GM18907 (cell line): ENCODE measurements around the gene BANK1.
A peak's percentile ranks its signal among the peaks of the same experiment; 100 is the strongest.

Experiments used
- ATAC-seq: cut with Tn5 transposase; IDR thresholded peaks from one replicate; pipeline ENCODE4 v1.9.1; 2021; ENCODE audit warnings: mild to moderate bottlenecking, moderate library complexity; ENCODE audit not compliant: unreplicated experiment

Gene BANK1

DNA sequence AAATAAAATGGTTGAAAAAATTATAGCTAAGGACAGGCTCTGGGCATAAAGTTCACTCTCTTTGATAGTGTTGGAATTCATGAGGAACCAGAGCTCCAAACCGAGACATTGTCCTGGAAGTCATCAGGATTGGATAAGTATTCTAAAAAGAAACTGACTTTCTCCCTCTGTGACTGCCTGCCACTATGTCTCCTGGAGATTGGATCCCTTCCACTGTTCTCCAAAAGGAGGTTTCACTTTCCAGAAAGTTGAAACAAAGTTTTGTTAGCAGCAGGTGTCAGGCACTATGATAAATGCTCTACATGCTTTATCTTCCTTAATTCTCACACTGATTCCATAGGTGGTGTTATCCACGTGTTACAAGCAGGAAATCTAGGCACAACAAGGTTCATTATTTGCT, 16.8 kb downstream of the BANK1 start:
- ATAC-seq = peak; percentile 39

DNA sequence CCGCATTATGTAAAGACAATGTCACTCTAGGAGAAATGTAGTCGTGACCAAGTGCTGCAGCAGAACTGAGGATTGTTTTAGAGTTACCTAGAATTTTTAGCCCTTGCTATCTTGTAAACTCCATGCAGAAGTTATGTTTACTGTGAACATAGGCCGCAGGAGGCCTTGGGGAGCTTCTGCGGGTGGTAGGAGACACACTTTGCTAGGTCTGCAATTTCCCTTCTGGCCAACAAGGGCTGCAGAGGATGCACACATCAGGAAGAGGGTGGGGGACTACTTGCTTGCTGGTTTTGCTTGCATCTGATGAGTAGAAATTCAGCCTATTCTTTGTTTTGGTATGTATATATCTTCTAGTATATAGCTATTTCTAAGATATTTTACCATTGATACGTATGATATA, 23.1 kb downstream of the BANK1 start:
- peak; percentile 86 for ATAC-seq

DNA sequence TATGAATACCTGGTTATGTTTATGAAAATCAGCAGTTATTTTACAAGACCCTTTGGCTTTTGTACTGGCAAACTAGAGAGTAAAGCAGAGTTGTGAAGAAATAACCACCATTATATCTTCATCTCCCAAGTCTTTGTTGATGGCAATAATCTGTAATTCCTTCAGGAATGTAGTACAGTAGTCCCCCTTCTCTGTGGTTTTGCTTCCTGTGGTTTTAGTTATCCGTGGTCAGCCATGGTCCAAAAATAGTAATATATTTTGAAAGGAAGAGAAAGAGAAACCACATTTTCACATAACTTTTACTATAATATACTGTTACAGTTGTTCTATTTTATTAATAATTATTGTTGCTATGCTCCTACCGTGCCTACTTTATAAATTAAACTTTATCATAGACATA, 27.8 kb downstream of the BANK1 start:
- ATAC-seq = no peak

DNA sequence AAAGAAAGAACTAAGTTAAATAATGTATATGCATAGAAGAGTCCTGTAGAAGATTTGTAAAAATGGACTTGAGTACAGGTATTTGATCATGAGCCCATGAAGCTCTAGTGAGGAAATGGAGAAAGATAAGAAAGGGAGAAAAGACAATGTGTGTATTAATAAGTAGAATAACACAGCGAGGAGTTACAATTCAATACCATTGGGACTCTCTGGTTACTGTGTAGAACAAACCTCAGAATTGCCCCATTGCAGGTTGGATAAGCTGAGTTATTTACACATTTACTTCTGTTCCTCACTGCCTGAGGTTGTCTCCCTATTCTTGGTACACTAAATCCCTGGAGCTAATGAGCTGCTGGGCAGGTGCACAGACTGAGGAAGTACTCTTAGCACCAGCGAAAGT, 33.3 kb downstream of the BANK1 start:
- no peak for ATAC-seq

DNA sequence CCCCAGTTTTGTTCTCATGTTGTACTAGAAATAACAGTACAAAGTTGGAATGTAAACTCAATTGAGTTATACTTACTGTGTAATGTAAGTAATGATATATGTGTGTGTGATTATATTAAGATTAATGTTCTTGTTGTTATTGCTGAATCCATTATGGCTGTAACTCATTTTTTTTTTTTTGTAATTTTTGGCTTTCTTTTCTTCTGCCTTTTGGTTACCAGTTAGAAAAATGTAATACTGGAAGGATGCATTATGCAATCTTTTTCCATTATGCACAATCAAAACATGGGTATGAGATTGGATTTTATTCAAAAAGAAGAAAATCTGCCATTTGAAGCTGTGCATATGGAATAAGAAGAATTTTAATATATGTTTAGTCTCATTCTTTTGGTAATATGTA, 34.0 kb downstream of the BANK1 start:
- no peak for ATAC-seq

DNA sequence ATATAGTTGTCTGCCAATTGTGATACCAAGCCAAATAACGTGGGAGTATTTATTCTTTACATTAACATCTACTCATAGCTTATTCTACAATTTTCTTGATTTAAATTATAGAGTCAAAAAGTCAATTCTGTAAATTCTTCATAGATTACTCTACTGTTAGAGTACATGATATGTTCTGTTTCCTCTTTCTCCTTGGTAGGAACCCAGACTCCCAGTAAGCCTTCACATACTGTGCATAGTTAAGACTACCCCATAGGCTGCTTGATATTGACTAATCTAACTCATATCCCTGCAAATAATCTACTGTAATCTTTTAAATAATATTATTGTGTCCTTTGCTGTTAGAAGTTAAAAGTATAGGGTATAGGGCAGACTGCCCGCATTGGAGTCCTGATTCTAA, 35.4 kb downstream of the BANK1 start:
- no peak for ATAC-seq

DNA sequence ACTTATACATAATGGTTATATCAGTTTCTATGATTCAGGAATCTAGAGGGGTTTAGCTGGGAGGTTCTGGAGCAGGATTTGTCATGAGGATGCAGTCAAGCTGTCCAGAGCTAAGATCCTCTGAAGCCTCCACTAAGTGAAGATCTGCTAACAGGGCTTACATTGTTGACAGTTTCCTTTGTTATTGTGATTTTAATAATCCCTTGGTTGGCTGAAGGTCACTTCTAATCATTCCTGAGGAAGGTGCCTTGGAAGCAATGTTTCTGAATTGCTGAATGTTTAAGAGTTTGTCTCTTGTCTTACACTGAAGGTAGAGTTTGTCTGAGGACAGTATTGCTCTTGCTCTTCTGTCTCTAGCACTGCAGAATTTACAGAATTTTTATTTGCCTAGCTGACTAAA, 41.3 kb downstream of the BANK1 start:
- no peak for ATAC-seq

DNA sequence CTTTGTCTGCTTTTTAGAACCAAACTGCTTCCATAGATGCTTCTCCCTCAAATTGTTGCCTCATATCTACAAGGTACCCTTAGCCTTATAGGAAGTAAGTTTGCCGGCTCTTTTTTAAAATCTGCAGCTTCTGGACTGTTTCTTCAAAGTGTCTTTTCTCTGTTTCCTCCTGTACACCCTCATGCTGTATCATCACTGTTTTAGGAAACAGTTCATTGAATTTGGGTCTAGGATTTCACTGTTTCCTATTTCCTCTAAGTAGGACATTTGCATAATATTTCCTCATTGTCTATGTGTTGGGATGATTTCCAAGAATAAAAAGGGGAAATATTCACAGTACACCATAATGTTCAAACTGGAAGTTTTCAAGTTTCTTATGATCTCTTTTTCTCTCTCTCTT, 43.0 kb downstream of the BANK1 start:
- ATAC-seq = no peak

DNA sequence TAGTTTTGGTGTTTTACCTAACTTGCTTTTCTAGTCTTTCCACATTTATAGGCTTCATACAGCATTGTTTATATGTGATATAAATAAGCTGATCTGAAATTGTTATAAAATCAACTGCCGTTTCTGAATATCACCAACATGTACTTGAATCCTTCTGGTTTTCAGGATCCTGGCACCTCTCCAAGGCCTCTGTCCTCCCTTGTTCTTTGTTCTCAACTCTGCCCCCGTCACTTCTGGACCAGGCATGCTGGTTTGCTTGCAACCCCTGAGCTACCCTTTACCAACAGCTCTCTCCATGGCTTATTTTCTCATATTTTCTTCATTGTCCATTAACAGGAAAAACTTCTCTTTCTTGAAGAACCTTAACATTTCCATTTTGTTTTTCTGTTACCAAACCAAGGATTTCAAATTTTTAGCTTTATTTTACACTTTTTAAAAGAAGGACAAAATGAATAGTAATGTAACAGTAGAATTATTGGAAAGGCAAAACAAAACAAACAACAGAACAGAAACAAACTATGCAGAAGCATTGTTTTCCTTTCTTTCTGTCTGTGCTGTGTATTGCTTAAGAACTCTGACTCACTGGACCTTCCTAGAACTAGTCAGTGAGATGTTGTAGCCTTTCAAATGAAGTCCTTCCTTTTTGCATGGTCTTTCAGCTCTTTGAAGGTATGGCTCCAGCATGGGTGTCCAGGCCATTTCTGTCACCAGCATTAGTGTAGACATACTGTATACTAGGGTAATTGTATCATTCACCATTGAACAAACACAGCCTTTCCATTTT, 44.8 kb downstream of the BANK1 start:
- ATAC-seq = no peak

DNA sequence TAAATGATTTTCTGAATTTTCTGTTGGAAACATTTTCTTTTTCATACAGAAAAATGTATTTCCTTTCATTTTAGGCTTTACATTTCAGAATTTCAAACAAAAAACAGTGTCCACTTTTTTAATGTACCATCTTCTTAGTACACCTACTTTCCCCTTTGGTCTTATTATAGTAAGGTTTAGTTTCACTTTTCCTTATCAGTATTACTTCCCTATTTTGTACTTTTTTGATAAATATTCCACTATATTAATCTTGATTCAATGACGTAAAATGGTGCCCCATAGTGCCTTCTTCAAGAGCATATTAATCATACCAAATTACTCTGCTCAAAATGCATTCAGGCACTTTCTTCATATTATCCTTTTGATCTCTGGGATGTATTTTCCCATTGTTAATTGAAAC, 52.5 kb downstream of the BANK1 start:
- ATAC-seq = no peak

DNA sequence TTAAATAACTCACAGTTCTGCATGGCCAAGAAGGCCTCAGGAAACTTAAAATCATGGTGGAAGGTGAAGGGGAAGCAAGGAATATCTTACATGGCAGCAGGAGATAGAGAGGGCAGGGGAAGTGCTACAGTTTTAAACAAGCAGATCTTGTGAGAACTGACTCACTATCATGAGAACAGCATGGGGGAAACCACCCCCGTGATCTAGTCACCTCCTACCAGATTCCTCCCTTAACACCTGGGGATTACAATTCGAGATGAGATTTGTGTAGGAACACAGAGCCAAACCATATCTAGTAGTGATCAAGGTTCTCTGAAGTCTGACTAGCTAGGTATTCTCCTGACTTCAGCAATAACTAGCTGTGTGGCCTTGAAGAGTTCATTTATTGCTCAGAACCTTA, 56.0 kb downstream of the BANK1 start:
- no peak for ATAC-seq

DNA sequence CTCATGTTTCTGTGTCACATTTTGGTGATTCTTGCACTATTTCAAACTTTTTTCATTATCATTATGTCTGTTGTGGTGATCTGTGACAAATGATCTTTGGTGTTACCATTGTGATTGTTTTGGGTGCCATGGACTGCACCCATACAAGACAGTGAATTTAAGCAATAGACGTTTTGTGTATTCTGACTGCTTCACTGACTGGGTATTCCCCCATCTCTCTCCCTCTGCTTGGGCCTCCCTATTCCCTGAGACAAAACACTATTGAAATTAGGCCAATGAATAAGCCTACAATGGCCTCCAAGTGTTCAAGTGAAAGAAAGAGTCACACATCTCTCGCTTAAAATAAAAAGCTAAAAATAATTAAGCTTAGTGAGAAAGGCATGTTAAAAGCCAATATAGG, 60.2 kb downstream of the BANK1 start:
- peak; percentile 57 for ATAC-seq

DNA sequence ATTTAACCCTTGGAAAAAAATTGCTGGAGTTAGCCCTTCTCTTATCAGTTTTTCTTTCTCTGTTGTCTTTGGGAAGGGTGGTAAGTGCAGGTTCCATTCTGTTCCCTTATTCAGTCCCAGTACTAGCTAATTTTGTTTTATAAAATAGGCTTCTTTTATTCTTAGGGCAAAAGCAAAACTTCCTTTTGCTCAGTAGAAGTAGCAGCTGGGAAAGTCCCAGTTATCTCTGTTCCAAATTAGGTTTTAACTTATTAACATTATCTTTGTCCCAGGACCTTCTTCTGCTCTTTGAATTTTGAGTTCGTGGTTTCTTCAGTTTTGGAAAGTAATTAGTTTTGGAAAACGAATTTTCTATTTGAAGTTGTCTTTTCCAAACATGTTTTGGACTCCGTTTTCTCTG, 61.1 kb downstream of the BANK1 start:
- ATAC-seq = peak; percentile 69

DNA sequence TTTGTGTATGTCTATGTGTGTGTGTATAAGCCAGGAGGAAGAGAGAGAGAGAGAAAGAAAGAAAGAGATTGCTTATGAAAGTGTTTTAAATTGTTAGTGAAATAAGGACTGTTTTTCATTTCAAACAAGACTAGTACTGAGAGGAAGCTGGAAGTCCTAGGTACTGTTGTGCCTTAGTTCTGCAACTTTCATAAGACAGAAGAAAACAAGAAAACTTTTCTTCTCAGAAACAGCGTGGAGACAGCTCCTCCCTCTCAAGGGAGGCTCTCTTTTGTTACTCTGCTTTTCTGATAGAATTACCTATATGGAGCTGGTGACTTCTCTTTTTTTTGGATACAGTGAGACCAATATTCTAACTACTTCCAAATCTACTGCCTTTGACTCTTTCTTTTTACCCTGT, 62.5 kb downstream of the BANK1 start:
- ATAC-seq = peak; percentile 57

DNA sequence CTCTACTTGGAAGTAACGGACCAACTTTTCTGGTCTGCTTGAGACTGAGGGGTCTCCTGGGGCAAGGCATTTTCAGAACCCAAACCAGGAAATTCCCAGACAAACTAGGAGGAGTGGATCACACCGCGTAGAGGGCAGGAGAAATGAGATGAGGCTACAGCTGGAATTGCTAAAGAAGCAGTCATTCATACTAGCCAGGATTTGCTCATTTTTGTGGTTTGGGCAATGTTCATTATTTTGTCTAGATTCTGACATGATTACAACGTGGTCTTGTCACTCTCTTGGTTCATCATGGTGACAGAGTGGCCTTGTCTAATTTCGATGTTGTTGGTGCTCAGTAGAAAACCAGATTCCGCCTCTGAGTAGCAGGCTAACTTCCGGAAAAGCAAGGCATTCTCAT, 63.2 kb downstream of the BANK1 start:
- no peak for ATAC-seq

DNA sequence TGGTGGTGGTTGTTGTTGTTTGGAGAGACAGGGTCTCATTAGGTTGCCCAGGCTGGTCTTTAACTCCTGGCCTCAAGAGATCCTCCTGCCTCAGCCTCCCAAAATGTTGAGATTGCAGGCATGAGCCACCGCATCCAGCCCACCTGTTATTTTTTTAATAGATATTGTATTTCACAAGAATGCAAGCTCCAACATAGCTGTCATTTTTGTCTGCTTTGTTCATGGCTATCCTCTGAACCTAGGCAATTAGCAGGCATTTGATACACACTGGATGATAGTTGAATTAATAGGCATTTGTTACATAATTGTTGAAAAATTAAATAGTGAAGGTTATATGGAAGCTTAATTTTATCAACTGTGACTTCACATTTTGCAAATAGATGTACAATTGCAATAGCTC, 64.7 kb downstream of the BANK1 start:
- no peak for ATAC-seq

DNA sequence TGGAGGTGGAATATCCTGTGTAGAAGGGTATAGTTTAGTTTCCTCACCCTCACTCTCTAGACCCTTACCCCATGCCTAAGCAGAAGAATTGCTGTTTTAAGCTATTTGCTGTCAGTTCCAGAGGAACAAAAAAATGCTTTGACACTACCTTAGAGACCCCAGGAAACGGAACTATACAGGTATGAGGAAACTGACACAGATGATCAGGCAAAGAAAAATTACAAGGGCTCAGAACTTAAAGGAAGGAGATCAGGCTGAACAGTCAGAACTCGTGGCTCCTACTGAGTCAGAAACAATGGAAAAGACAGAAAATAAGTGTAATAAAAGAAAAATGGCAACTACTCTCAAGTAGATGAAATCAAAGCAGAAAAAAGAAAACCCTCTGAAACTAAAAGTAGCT, 65.6 kb downstream of the BANK1 start:
- no peak for ATAC-seq

DNA sequence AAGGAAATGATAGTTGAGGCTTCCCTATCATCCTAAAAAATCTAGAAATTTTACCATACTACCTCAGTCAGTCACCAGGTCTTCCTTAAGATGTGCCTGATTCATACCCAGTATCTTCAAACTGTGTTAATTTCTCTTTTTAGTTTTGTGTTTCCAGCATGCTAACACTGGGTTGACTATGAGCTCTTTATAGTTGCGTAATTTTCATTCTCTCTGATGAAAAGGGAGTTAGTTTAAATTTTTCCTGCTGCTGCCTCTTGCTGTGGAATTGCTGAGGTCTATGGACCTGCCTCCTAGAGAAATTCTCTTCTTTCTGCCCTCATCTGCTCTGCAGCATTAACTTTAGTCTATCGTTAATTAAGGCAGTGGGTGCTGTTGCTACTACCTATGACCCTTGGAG, 66.6 kb downstream of the BANK1 start:
- ATAC-seq = no peak

DNA sequence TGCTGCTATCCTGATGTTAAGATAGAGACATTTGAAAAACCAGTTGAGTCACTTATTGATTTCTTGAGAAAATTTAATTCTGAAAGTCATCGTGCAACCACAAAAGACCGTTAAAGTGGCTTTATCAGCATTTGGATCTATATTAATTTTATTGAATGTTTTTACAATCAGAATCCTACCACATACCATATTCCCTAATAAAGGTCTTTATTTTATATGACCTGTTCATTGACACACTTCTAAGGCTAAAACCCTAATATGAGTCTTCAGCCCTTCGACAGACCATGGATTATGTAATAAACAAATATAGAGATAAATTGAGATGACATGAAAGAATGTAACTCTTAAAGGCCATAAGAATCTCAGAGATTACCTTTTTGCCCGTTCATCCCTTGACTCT, 68.1 kb downstream of the BANK1 start:
- no peak for ATAC-seq

DNA sequence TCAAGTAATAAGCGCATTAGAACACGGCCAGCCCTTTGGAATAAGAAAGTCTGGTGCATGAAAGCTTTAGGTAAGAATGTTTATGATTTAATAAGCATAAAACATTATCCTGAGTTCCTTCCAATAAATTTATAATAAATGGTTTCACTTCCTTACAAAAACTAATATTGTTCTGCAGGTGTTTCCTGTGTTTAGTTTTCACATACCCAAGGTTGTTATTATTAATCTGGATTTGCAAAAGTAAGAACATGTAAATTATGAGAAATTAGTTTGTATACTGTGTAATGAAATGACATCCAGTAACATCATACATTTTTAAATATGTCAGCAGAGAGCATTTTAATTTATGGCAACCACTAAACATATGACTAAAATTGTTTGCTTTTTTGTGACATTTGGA, 72.1 kb downstream of the BANK1 start:
- no peak for ATAC-seq

DNA sequence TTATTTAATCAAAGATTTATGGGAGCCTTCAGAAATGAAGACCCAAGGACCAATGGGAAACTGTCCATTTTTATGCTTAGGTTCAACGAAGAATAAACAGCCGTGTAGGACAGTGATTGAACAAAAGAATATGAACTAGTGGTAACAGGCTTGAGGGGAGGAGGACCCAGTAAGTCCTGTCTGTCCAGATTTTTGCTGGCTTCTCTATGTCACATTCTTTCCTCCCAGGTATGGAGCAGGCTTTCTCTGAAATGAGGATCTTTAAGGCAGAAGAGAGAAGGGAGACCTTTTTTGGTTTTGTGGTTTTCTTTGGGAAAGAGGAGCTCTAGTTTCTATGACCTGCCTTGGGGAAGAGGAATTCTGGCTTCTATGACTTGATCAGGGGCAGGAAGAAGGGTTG, 74.1 kb downstream of the BANK1 start:
- ATAC-seq = no peak

DNA sequence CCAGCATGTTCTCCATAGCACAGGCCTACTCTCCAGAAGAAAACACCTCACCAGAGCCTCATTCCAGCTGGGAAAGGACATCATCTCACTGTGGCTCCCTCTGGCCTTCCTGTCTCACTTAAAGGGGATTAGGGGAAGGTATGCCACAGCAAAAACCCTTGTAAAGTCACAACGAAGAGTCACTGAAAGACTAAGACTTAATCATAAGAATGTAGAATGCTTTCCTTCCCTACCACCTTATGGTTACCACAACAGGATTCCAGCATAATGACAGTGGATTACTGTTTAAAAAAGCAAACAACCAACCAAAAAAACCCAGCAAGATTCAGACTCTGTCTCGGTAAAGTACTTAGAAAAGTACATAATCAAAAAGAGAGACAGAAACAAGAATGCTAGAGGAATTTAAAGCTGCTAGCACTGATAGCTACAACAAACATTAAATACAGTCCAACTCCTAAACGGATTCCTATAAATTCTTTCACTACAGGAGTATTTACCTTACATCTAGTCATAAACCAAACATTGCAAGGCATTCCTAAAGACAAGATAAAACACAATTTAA, 75.1 kb downstream of the BANK1 start:
- ATAC-seq = no peak

DNA sequence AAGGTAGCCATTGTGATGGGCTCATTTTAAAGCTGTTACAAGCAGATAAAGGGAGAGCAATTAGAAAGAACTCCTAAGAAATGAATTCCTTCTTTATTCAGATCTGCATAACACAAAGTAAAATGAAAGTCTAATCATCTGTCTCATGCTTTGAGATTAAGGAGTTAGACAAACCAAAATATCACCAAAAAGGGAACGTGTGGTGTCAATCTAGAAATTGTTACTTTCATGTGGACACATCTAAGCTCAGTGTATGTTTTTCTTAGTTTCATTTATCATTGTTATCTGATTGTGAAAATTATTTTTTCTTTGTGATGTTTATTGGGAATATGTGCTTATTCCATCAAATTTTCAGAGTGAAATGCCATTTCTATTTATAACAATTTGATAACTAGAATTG, 80.3 kb downstream of the BANK1 start:
- no peak for ATAC-seq
